ENCODE data around the gene TGFBR2.

DNA sequence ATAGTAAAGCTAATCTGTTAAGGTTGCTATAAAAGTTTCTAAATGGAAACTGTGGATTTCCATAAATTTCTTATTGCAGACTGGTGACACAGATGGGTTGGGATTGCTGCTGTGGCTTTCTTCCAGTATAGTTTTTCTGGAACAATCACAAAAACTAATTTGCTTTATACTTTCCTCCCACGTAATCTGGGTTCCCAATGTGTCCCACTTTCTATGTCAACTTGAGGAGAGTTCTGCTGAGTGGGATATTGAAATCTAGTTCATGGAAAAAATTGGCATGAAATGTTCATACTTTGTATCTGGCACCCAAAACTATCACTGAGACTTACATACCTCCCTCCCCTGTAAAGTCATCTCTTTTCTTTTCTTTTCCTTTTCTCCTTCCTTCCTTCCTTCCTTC, 126.8 kb downstream of the TGFBR2 start:
- TF ChIP-seq, protein P1, sequence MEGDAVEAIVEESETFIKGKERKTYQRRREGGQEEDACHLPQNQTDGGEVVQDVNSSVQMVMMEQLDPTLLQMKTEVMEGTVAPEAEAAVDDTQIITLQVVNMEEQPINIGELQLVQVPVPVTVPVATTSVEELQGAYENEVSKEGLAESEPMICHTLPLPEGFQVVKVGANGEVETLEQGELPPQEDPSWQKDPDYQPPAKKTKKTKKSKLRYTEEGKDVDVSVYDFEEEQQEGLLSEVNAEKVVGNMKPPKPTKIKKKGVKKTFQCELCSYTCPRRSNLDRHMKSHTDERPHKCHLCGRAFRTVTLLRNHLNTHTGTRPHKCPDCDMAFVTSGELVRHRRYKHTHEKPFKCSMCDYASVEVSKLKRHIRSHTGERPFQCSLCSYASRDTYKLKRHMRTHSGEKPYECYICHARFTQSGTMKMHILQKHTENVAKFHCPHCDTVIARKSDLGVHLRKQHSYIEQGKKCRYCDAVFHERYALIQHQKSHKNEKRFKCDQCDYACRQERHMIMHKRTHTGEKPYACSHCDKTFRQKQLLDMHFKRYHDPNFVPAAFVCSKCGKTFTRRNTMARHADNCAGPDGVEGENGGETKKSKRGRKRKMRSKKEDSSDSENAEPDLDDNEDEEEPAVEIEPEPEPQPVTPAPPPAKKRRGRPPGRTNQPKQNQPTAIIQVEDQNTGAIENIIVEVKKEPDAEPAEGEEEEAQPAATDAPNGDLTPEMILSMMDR (conservative IDR thresholded peaks at IDR 0.05; ENCODE audit: low read depth, low read length): no peak
- no peak for TF ChIP-seq EZH2phosphoT487 (IDR thresholded peaks at IDR 0.05; ENCODE audit: borderline replicate concordance, low read length)

All from PC-3 (cell line).